Urothelium cell line (cell line): Measurements from ENCODE around the gene CCDC78.
"Not testable (repeated sequence)": the region's sequence is repeated elsewhere in the genome, so short reads cannot be mapped to it uniquely, and the experiment has no call there.

Experiments used
- DNase-seq: peaks from one replicate; pipeline ENCODE4 v3.0.0; 2011; ENCODE audit warnings: low spot score, mixed read lengths
- FAIRE-seq: peaks from 2 replicates; lab custom pipeline; 2011; peaks lifted over from hg19 to GRCh38; lab: Jason Lieb, UNC

Gene CCDC78

DNA sequence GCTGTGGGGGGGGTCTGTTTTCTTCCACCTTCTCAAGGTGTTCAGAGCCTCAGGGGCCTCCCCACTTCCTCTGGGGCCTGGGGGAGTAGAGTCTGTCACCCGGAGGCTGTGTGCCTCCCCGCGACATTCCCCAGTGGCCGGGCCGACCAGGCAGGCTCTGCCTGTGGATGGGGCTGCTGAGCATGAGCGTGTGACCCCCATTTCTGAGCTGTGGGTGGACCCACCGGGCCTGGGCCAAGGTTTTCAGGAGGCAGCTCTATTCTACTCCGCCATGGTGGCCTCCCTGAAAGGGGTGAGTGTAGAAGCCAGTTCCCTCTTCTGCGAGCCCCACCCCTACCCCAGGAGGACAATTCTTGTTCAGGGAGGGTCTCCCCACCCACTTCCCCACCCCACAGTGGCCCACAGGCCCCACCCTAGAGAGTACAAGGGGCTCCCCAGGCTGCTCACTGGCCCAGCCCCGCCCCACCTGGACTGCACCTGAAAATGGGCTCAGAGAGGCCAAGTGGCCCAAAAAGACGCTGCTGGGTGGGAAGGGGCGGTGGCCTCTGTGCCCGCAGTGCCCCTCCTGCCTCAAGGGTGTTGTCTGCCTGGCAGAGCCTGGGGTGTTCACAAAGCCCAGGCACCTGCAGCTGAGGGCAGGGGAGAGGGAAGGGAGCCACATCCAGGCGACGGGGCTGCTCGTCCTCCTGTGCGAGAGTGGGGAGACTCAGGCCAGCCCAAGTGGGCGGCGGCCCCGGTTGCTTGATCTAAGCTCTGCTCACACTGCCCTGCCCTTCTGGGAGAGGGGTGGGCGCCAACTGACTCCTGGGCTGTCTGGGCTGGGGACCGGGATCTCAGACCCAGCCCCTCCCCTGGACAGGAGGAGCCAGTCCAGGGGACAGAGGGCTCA is 35.6 kb upstream of the CCDC78 start:
- FAIRE-seq (no peak), DNase-seq (no peak)

- FAIRE-seq, result no peak
Observed at GRCh38 chr16:760545-761343, 34.5 kb upstream of the CCDC78 start, which contains the start of gene MSLN. Gene MSLN (plus strand): TSS chr16:760734. CDS start chr16:762681, 1,947 bp downstream.

GRCh38 chr16:760065-760464 is 33.8 kb upstream of the CCDC78 start:
- no peak for DNase-seq
- no peak for FAIRE-seq

More at GRCh38 chr16:760545-761343, 34.5 kb upstream of the CCDC78 start, which contains the start of gene MSLN:
- DNase-seq, result peak; percentile 72

GRCh38 chr16:759110-759910 is 33.1 kb upstream of the CCDC78 start:
- FAIRE-seq (no peak), DNase-seq (no peak)

DNA sequence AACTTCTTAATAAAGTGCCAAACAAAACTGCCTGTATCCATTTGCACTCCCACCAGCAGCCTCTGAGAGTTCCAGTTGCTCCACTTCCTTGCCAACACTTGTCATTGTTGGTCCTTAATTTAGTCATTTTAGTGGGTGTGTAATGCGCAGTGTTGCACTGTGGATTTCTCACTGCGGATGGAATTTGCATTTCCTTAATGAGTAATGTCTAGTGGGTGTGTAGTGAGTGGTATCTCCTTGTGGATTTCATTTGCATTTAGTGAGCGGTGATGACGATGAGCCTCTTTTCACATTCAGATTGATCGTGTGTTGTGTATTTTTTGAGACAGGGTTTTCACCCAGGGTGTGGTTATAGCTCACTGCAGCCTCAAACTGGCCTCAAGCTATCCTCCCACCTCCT is 30.2 kb upstream of the CCDC78 start:
- DNase-seq (no peak), FAIRE-seq (no peak)

DNA sequence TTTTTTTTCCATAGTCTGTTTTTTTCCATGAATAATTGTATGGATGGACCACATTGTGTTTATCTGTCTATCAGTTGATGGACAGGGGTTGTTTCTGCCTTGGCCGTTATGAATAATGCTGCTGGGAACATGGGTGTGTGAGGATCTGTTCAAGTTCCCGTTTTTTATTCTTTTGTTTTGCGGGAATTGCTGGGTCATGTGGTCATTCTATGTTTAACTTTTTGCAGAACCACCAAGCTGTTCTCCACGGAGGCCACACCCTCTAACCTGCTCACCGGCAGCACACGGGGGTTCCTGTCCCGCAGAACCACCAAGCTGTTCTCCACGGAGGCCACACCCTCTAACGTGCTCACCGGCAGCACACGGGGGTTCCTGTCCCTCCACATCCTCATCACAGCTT is 28.4 kb upstream of the CCDC78 start:
- FAIRE-seq, result no peak
- DNase-seq, result no peak

GRCh38 chr16:754121-754607 is 27.9 kb upstream of the CCDC78 start:
- not testable (repeated sequence) for DNase-seq, FAIRE-seq

- no peak for DNase-seq
- no peak for FAIRE-seq
Observed at GRCh38 chr16:752007-752312, 25.7 kb upstream of the CCDC78 start.

DNA sequence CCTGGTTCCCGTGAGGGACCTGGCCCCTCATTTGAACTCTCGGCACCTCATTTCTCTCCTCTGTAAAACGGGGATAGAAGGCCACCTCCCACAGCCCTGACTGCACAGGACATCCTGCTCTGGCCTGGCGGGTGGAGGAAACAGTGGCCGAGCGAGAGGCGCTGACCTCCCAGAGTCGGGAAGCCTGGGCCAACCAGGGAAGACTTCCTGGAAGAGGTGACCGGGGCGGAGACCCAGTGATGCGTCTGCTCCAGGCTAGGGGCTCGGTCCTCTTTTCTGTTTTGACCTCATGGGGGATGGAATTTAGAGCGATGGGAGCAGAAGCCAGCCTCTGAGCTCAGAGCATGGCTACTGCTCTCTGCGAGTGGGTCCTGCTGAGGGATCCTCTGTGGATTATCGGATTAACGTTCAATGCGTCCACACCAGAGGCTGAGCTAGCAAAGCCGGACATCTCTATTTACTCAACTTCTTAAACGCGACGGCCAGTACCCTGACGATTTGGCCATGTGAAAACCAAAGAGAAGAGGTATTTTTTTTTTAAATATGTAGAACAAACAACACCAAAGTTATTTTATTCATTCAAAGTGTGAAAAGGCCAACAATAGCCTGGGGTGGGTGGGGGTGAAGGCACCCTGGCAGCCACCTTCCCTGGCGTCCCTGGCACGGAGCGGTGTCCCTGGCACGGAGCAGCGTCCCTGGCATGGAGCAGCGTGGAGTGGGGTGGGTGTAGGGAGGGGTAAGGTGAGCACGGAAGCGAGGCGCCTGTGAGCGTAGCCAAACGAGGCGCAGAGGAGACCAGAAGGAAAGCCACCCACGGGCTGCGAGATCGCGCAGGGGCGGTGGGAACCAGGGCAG is 25.1 kb upstream of the CCDC78 start:
- FAIRE-seq (no peak), DNase-seq (no peak)

GRCh38 chr16:750485-750884 is 24.2 kb upstream of the CCDC78 start:
- FAIRE-seq, result no peak

GRCh38 chr16:749010-749409 is 22.8 kb upstream of the CCDC78 start:
- FAIRE-seq, result no peak
- no peak for DNase-seq

More at GRCh38 chr16:750485-750884, 24.2 kb upstream of the CCDC78 start:
- no peak for DNase-seq

GRCh38 chr16:747978-748746 is 21.9 kb upstream of the CCDC78 start:
- no peak for FAIRE-seq
- DNase-seq, result no peak

DNA sequence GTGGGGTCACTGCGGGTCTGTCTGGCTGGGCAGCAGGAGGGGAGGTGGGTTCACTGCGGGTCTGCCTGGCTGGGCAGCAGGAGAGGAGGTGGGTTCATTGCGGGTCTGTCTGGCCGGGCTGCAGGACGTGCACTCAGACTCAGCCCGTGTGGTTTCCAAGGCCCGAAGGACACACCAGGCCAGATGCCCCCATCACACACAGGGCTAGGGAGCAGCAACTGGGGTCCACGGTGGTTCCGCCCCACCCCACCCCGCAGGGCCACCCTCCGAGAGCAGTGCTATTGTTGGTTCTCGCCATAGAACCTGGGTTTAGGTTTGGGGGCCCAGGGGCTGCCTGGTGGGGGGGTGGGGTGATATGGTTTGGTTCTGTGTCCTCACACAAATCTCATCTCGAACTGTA is 20.4 kb upstream of the CCDC78 start:
- FAIRE-seq, result no peak
- DNase-seq, result no peak

DNA sequence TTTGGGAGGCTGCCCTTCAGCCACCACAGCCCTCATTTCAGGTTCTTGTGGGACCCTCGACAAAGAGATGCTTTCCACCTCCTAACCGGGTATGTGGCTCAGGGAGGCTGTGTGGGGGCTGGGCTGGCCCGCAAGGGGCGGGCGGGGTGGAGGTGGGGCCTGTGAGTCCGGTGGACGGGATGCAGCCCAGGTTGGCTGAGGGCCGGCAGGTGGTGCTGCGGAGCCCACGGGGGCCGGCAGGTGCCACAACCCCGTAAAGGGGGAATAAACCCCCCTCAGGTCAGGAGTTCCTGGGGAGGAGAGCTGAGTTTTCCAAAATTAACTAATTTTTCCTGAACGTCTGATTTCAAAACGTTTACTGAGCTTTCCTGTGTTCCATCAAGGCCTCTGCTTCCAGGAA is 19.5 kb upstream of the CCDC78 start:
- DNase-seq (peak; percentile 68), FAIRE-seq (peak; percentile 9)

DNA sequence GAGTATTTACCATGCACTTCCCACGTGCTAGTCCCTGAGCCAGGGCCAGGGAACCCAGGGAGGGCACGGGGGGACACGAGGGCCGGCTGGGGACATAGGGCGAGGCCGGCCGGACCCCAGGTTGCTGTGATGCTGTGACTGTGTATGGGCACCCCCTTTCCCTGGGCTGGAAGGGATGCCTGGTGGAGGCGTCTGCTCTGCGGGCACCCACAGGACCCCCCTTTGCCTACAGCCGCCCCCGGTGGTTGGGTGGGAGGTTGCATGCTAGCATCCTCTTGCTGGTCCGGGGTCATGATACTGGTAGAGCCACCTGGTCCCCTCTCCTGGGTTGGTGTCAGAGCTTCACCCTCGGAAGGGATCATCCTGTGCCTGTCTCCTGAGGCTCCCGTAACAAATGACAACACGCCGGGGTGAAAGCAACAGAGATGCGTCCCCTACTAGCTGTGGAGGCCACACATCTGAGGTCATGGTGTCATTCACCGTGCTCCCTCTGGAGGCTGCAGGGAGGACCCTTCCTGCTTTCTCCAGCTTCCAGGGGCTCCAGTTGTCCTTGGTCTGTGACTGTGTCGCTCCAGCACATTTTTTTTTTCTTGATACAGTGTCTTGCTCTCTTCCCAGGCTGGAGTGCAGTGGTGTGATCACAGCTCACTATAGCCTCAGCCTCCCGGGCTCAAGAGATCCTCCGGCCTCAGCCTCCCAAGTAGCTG is 17.7 kb upstream of the CCDC78 start:
- no peak for FAIRE-seq
- DNase-seq, result no peak

DNA sequence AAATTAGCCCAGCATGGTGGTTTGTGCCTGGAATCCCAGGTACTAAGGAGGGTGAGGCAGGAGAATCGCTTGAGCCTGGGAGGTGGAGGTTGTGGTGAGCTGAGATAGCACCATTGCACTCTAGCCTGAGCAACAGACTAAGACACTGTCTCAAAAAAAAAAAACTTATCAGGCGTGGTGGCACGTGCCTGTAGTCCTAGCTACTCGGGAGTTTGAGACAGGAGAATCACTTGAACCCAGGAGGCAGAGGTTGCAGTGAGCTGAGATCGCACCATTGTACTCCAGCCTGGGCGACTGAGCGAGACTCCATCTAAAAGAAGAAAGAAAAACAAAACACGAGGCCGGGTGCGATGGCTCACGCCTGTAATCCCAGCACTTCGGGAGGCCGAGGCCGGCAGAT is 16.7 kb upstream of the CCDC78 start:
- DNase-seq, FAIRE-seq: not testable (repeated sequence)

DNA sequence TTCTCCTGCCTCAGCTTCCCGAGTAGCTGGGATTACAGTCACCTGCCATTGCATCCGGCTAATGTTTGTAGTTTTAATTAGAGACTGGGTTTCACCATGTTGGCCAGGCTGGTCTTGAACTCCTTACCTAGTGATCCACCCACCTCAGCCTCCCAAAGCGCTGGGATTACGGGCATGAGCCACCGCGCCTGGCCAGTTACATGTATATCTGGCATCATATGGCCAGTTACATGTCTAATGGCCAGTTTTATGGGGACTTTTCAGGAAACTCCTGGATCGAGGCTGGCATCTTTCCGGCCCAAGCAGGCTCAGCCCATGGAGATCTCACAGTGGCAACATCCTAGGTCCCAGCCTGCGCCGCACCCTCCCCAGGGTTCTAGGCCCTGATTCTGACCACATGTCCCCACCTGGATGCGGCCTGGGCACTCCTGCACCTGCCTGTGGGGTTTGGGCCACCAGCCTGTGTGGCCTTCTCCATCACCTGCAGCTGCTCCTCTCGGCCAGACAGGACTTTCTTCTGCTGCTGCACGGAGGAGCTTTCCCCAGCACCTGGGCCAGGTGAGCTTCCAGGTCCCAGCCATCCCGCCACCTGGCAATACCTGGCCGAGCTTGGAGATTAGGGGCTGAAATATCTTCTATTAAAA is 15.9 kb upstream of the CCDC78 start:
- DNase-seq, result no peak
- no peak for FAIRE-seq
